Thyroid gland (tissue), 4 donors: Measurements from ENCODE around the gene FZR1.

Experiments used
- CTCF ChIP-seq, 6 experiments: fragments of 200-600 bp in 3 of 6; fragments of 450-650 bp in 3 of 6; sonication (generic) in 3 of 6; IDR thresholded peaks; one replicate each; pipeline ENCODE4 v1.5.1; 2016 to 2019; ENCODE audit warnings: antibody characterized with exemption in 6 of 6, mild to moderate bottlenecking in 2 of 6, inconsistent platforms in 1 of 6, moderate library complexity in 1 of 6
- POLR2A ChIP-seq, 2 donors: fragments of 450-650 bp; IDR thresholded peaks; one replicate each; pipeline ENCODE4 v1.6.1; 2017; ENCODE audit warnings: antibody characterized with exemption in 2 of 2, mild to moderate bottlenecking in 2 of 2, moderate library complexity in 1 of 2

- TF ChIP-seq CTCF (IDR thresholded peaks at IDR 0.05) = no peak
- no peak for TF ChIP-seq POLR2A (IDR thresholded peaks at IDR 0.05)
Measured at GRCh38 chr19:3535563-3535965, 29.5 kb downstream of the FZR1 start.
